ENCODE measurements around the gene MAGEB6B.
"Not testable (repeated sequence)": the region's sequence is repeated elsewhere in the genome, so short reads cannot be mapped to it uniquely, and the experiment has no call there.

The MAGEB6B gene

GRCh38 chrX:26160301-26160700, at the start of gene MAGEB6B:
Gene MAGEB6B (plus strand): TSS chrX:26160601. CDS start chrX:26160601, 0 bp downstream.
- no peak for DNase-seq

- DNase-seq = no peak
These were observed 22.1 kb upstream of the MAGEB6B start, which contains the start of gene MAGEB18 for GRCh38 chrX:26138274-26138673. Gene MAGEB18 (plus strand): TSS chrX:26138343. CDS start chrX:26138986, 643 bp downstream.

DNA sequence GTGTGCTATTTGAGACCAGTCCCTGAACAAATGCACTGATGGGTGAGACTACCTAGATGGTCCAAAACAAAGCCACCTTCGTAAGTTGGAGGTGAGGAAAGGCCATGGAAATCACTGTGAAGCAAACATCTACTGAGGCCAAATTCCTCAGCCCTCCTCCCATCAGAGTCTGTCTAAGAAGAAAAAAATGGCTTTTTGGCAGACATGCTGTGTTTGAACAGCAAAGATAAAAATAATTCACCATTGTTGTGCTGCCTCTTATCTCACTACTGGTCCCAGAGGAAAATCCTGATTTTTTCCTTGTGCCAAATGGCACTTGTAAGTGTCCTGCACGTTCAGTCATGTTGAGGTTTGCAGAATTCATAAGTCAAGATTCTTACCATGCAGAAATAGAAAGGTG, 14.4 kb upstream of the MAGEB6B start:
- DNase-seq = no peak

GRCh38 chrX:26192204-26192603, 31.8 kb downstream of the MAGEB6B start, which contains the start of gene MAGEB6:
Gene MAGEB6 (plus strand): TSS chrX:26192440. CDS start chrX:26193847, 1,407 bp downstream.
- DNase-seq = no peak

GRCh38 chrX:26203561-26203960, 43.2 kb downstream of the MAGEB6B start:
- no peak for DNase-seq

DNA sequence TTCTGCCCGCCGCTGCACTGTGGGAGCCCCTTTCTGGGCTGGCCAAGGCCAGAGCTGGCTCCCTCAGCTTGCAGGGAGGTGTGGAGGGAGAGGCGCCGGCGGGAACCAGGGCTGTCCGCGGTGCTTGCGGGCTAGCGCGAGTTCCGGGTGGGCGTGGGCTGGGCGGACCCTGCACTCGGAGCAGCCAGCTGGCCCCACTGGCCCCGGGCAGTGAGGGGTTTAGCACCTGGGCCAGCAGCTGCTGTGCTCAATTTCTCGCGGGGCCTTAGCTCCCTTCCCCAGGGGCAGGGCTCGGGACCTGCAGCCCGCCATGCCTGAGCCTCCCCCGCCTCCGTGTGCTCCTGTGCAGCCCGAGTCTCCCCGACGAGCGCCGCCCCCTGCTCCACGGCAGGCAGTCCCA, 44.3 kb downstream of the MAGEB6B start:
- DNase-seq = not testable (repeated sequence)

- no peak for DNase-seq
These were observed 47.6 kb downstream of the MAGEB6B start for GRCh38 chrX:26208012-26208411.
